ENCODE measurements around the gene ELMO1. TPM values are rescaled to one million over a fixed set of nuclear protein-coding genes. Genes with fewer than 3 reads are reported as not detected.

Gene ELMO1
- total and polyA plus RNA-seq, 10 of the 15 experiments (the other 5 are each of a cell fraction or from before 2014, with no cell fraction given): 22.6 to 85.9 (median 56.6) TPM

GRCh38 chr7:36880108-36880507 lies 568.6 kb downstream of the ELMO1 start:
- intact Hi-C loops (cut with micrococcal nuclease; ENCODE audit: unreplicated experiment): loop anchor here (10.0 kb wide), 1 partner anchor 305 kb away; no protein-coding TSS in a partner anchor
- ChIA-PET CTCF (interaction anchor here (1.4 kb wide), 1 partner anchor 302 kb away, joined by 5 read pairs; no protein-coding TSS in a partner anchor), RAD21 (ENCODE audit: unreplicated experiment) (no interaction called here), SMC1A (ENCODE audit: uncharacterized antibody, unreplicated experiment) (no interaction called here), POLR2A (interaction anchor here (0.6 kb wide), 1 partner anchor 529 kb away, joined by 4 read pairs; no protein-coding TSS in a partner anchor)
- FAIRE-seq (no peak), ATAC-seq (no peak), DNase-seq (ENCODE audit: low read depth, low spot score) (no peak)
- Histone ChIP-seq H3K27me3 (replicated peaks in 1 of 2; ENCODE audit: control insufficient read depth in 2 of 2, insufficient read depth in 2 of 2, low read length in 1 of 2) (no peaks in the 10 kb centered on the region), H3K27ac (ENCODE audit: control insufficient read depth, insufficient read depth) (no peak overlapping the region), H3K36me3 (ENCODE audit: control insufficient read depth in 2 of 2, insufficient read depth in 2 of 2, low read length in 1 of 2) (peaks cover 4 to 20% of the 10 kb centered on the region in 2 experiments), H4K20me1 (ENCODE audit: control insufficient read depth, insufficient read depth) (no peaks in the 10 kb centered on the region), H2AFZ (ENCODE audit: control insufficient read depth, low read depth, low read length) (no peak overlapping the region), H3K4me2 (ENCODE audit: control insufficient read depth, insufficient read depth) (no peak overlapping the region), H3K9me3 (replicated peaks; ENCODE audit: control insufficient read depth, insufficient read depth, low read length) (no peaks in the 10 kb centered on the region), H3K9ac (ENCODE audit: control insufficient read depth, insufficient read depth, low read length) (no peak overlapping the region), H3K4me3 (no peak overlapping the region), H3K4me1 (ENCODE audit: control insufficient read depth, insufficient read depth, low read length) (no peaks in the 10 kb centered on the region), H3K79me2 (ENCODE audit: control insufficient read depth, insufficient read depth, low read length) (no peaks in the 10 kb centered on the region)
- in situ Hi-C loops (cut with MboI): no loop called here
- no TSS peak for BruUV-seq (replicated peaks)
- 94% methylated on average over 3 of the region's 3 CpGs for WGBS (ENCODE audit: insufficient coverage, insufficient replicate concordance, low lambda C conversion rate, missing lambda C conversion rate)
- TF ChIP-seq, protein P1, sequence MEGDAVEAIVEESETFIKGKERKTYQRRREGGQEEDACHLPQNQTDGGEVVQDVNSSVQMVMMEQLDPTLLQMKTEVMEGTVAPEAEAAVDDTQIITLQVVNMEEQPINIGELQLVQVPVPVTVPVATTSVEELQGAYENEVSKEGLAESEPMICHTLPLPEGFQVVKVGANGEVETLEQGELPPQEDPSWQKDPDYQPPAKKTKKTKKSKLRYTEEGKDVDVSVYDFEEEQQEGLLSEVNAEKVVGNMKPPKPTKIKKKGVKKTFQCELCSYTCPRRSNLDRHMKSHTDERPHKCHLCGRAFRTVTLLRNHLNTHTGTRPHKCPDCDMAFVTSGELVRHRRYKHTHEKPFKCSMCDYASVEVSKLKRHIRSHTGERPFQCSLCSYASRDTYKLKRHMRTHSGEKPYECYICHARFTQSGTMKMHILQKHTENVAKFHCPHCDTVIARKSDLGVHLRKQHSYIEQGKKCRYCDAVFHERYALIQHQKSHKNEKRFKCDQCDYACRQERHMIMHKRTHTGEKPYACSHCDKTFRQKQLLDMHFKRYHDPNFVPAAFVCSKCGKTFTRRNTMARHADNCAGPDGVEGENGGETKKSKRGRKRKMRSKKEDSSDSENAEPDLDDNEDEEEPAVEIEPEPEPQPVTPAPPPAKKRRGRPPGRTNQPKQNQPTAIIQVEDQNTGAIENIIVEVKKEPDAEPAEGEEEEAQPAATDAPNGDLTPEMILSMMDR (IDR thresholded peaks at IDR 0.05 in 2 of 3, conservative IDR thresholded peaks at IDR 0.05 in 1 of 3; ENCODE audit: control insufficient read depth in 2 of 3, extremely low read depth in 1 of 3, insufficient read depth in 1 of 3, low read depth in 3 of 3, low read length in 3 of 3): 0 out of 6 replicates have a peak, but pooled peaks of 1 of the 3 experiments have one; percentile 2
- no peak for TF ChIP-seq POLR2AphosphoS2 (IDR thresholded peaks at IDR 0.05; ENCODE audit: low read depth, low read length)

DNA sequence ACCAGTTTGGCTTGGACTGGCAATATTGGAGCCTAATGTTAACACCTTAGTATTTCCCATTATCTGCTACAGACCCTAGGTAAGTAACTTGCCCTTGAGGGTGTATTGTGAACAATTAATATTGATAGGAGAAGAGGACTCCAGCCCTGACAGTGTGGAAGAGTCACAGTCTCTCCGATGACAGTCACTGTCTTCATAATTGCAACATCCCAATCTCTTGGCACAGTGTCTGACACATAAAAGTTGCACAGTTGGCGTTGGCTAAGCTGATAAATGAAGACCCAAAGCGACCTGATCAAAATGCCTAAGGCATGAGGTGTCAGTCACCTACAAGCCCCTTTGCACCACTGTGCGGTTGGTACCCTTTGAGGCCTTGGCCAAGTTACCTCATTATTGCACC lies 569.6 kb downstream of the ELMO1 start:
- Histone ChIP-seq H3K9ac (ENCODE audit: control insufficient read depth, insufficient read depth, low read length) (no peak overlapping the region), H3K4me1 (ENCODE audit: control insufficient read depth, insufficient read depth, low read length) (no peaks in the 10 kb centered on the region), H3K9me3 (replicated peaks; ENCODE audit: control insufficient read depth, insufficient read depth, low read length) (no peaks in the 10 kb centered on the region), H3K27ac (ENCODE audit: control insufficient read depth, insufficient read depth) (no peak overlapping the region), H3K36me3 (ENCODE audit: control insufficient read depth in 2 of 2, insufficient read depth in 2 of 2, low read length in 1 of 2) (peaks cover 3 to 24% of the 10 kb centered on the region in 2 experiments), H4K20me1 (ENCODE audit: control insufficient read depth, insufficient read depth) (no peaks in the 10 kb centered on the region), H2AFZ (ENCODE audit: control insufficient read depth, low read depth, low read length) (no peak overlapping the region), H3K27me3 (replicated peaks in 1 of 2; ENCODE audit: control insufficient read depth in 2 of 2, insufficient read depth in 2 of 2, low read length in 1 of 2) (no peaks in the 10 kb centered on the region), H3K4me2 (ENCODE audit: control insufficient read depth, insufficient read depth) (no peak overlapping the region), H3K4me3 (no peak overlapping the region), H3K79me2 (ENCODE audit: control insufficient read depth, insufficient read depth, low read length) (no peaks in the 10 kb centered on the region)
- DNase-seq (ENCODE audit: low read depth, low spot score) (no peak), FAIRE-seq (no peak), ATAC-seq (no peak)
- RAD21 ChIA-PET (ENCODE audit: unreplicated experiment): interaction anchor here (1.1 kb wide), 1 partner anchor 303 kb away, joined by 3 read pairs; no protein-coding TSS in a partner anchor
- no TSS peak for BruUV-seq (replicated peaks)
- CTCF ChIA-PET: no interaction called here
- SMC1A ChIA-PET (ENCODE audit: uncharacterized antibody, unreplicated experiment): interaction anchor here (1.5 kb wide), 1 partner anchor 21 kb away, joined by 4 read pairs; no protein-coding TSS in a partner anchor
- 73% methylated on average over 4 of the region's 4 CpGs for WGBS (ENCODE audit: insufficient coverage, insufficient replicate concordance, low lambda C conversion rate, missing lambda C conversion rate)
- POLR2A ChIA-PET: no interaction called here
- intact Hi-C loops (cut with micrococcal nuclease; ENCODE audit: unreplicated experiment) (no loop called here), in situ Hi-C loops (cut with MboI) (no loop called here)
- no peak for TF ChIP-seq PML (IDR thresholded peaks at IDR 0.05; ENCODE audit: low read length)
- no peak for TF ChIP-seq PAX5 (IDR thresholded peaks at IDR 0.05; ENCODE audit: borderline replicate concordance, low read depth, low read length)
- no peak for TF ChIP-seq HDGF (IDR thresholded peaks at IDR 0.05)
- TF ChIP-seq, protein P2, sequence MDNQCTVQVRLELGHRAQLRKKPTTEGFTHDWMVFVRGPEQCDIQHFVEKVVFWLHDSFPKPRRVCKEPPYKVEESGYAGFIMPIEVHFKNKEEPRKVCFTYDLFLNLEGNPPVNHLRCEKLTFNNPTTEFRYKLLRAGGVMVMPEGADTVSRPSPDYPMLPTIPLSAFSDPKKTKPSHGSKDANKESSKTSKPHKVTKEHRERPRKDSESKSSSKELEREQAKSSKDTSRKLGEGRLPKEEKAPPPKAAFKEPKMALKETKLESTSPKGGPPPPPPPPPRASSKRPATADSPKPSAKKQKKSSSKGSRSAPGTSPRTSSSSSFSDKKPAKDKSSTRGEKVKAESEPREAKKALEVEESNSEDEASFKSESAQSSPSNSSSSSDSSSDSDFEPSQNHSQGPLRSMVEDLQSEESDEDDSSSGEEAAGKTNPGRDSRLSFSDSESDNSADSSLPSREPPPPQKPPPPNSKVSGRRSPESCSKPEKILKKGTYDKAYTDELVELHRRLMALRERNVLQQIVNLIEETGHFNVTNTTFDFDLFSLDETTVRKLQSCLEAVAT (IDR thresholded peaks at IDR 0.05): no peak
- no peak for TF ChIP-seq TARDBP (IDR thresholded peaks at IDR 0.05; ENCODE audit: borderline replicate concordance)
- TF ChIP-seq, protein P3, sequence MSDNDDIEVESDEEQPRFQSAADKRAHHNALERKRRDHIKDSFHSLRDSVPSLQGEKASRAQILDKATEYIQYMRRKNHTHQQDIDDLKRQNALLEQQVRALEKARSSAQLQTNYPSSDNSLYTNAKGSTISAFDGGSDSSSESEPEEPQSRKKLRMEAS (IDR thresholded peaks at IDR 0.05; ENCODE audit: low read depth, low read length): no peak
- TF ChIP-seq TCF3 (IDR thresholded peaks at IDR 0.05; ENCODE audit: borderline replicate concordance, insufficient read depth, low read depth, low read length): no peak
- TF ChIP-seq, protein P4, sequence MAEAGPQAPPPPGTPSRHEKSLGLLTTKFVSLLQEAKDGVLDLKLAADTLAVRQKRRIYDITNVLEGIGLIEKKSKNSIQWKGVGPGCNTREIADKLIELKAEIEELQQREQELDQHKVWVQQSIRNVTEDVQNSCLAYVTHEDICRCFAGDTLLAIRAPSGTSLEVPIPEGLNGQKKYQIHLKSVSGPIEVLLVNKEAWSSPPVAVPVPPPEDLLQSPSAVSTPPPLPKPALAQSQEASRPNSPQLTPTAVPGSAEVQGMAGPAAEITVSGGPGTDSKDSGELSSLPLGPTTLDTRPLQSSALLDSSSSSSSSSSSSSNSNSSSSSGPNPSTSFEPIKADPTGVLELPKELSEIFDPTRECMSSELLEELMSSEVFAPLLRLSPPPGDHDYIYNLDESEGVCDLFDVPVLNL (IDR thresholded peaks at IDR 0.05; ENCODE audit: low read depth, low read length): no peak
- TF ChIP-seq SMAD1 (IDR thresholded peaks at IDR 0.05; ENCODE audit: low read depth, partially characterized antibody): no peak
- no peak for TF ChIP-seq MTA2 (IDR thresholded peaks at IDR 0.05; ENCODE audit: low read depth)
- TF ChIP-seq CEBPB (IDR thresholded peaks at IDR 0.05; ENCODE audit: borderline replicate concordance in 1 of 2, low read depth in 2 of 2, low read length in 2 of 2): no peak

Data from GM12878 (cell line).